Fibroblast of lung (primary cell): Measurements from ENCODE around the gene NEK11. TPM values are rescaled to one million over a fixed set of nuclear protein-coding genes. Genes with fewer than 3 reads are reported as not detected.

Source experiments
- DNase-seq, 2 donors: peaks; one replicate each; pipeline versions ENCODE4 v3.0.0 to v3.0.0-alpha.2; 2010; ENCODE audit warnings: low read depth in 2 of 2
- H2AFZ ChIP-seq: 2 replicates; pipeline ENCODE4 v1.5.1; 2012; ENCODE audit warnings: low read length, control low read depth, inconsistent platforms
- H3K27ac ChIP-seq: 2 replicates; pipeline ENCODE4 v1.5.1; 2011; ENCODE audit warnings: low read length, control low read depth; ENCODE audit not compliant: insufficient read depth
- H3K27me3 ChIP-seq: 2 replicates; pipeline ENCODE4 v1.5.1; 2011; ENCODE audit warnings: mild to moderate bottlenecking, low read length; ENCODE audit not compliant: control insufficient read depth, insufficient read depth
- H3K36me3 ChIP-seq: 2 replicates; pipeline ENCODE4 v1.5.1; 2011; ENCODE audit warnings: low read length; ENCODE audit not compliant: control insufficient read depth, insufficient read depth
- H3K4me1 ChIP-seq: 2 replicates; pipeline ENCODE4 v1.5.1; 2011; ENCODE audit warnings: low read length; ENCODE audit not compliant: control insufficient read depth, insufficient read depth; ENCODE audit errors: extremely low read depth
- H3K4me2 ChIP-seq: 2 replicates; pipeline ENCODE4 v1.5.1; 2011; ENCODE audit warnings: low read length, control low read depth; ENCODE audit not compliant: insufficient read depth; ENCODE audit errors: extremely low read depth
- H3K4me3 ChIP-seq, 4 experiments: fragments of 200-600 bp in 1 of 4; sonication (generic) in 1 of 4; replicated peaks in 1 of 4; 2 replicates each; pipeline ENCODE4 v1.5.1; 2011 to 2016; ENCODE audit warnings: low read length in 4 of 4, low read depth in 3 of 4, mild to moderate bottlenecking in 3 of 4, control low read depth in 2 of 4, inconsistent platforms in 1 of 4, mixed read lengths in 1 of 4; ENCODE audit not compliant: insufficient read depth in 1 of 4; ENCODE audit errors: control extremely low read depth in 1 of 4
- H3K79me2 ChIP-seq: 2 replicates; pipeline ENCODE4 v1.5.1; 2012; ENCODE audit warnings: mild to moderate bottlenecking, low read length, inconsistent platforms; ENCODE audit not compliant: control insufficient read depth, insufficient read depth
- H3K9ac ChIP-seq: 2 replicates; pipeline ENCODE4 v1.5.1; 2011; ENCODE audit warnings: mild to moderate bottlenecking, low read length, control low read depth; ENCODE audit not compliant: insufficient read depth
- H3K9me3 ChIP-seq: 2 replicates; pipeline ENCODE4 v1.5.1; 2012; ENCODE audit warnings: low read depth, low read length; ENCODE audit not compliant: control insufficient read depth, insufficient read depth
- H4K20me1 ChIP-seq: 2 replicates; pipeline ENCODE4 v1.5.1; 2011; ENCODE audit warnings: low read length; ENCODE audit not compliant: control insufficient read depth, insufficient read depth; ENCODE audit errors: extremely low read depth
- CTCF ChIP-seq, 2 donors: IDR thresholded peaks in 1 of 2; conservative IDR thresholded peaks in 1 of 2; 1 replicate in 1 of 2; 2 replicates in 1 of 2; pipeline ENCODE4 v1.5.1; 2011 to 2012; ENCODE audit warnings: low read length in 2 of 2, control low read depth in 1 of 2, inconsistent platforms in 1 of 2, low read depth in 1 of 2, mild to moderate bottlenecking in 1 of 2
- EZH2 ChIP-seq: IDR thresholded peaks from 2 replicates; pipeline ENCODE4 v1.5.1; 2012; ENCODE audit warnings: low read length, control low read depth, mild to moderate bottlenecking; ENCODE audit errors: missing control alignments
- polyA plus RNA-seq, 2 donors: library from polyadenylated mRNA; depleted of rRNA in 1 of 2; stranded (reverse) in 1 of 2; unstranded in 1 of 2; fragments of >200 nt; gene quantifications; 2 replicates each; pipeline ENCODE4 v1.2.1, GENCODE V29; 2011 to 2012; ENCODE audit warnings: missing spikeins in 1 of 2
- total RNA-seq: library from RNA; depleted of rRNA; stranded (reverse); fragments of >200 nt; gene quantifications from 2 replicates; pipeline ENCODE4 v1.2.1, GENCODE V29; 2014

Gene NEK11
- total and polyA plus RNA-seq, 2 donors (not counting 1 experiment from before 2014, with no cell fraction given), result 4.3 to 13.0 TPM

DNA sequence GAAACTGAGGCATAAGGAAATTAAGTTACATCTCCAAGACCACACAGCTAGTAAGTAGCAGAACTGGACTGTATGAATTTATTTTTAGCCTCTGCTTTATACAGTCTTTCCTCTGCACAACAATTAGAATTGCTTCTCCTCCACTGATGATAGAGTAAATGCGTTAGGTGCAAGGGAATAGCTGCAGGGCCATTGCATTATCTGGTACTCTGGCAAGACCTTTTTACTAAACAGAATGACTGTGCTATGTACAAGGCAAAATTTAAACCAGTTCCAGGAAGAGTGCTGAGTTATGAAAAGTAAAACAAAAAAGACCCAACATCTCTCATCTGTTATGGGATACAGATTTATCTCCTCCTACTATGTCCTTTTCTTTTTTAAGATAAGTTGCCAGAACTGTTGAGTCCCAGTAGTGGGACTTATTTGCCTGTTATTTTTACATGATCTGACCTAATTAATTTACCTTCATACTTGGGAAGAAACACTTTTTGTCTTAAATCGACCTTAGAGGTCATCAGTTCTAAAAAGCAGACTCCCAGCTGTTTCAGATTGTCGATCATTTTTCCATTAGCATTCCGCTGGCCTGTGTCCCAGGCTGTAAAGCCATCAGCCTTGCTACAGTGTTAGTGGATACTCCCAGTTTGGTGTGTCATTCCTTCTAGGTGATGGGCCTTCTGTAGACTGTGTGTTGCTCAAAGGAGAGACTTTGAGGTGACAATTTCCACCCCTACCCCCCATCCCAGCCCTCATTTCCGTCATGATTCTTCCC is 207.4 kb downstream of the NEK11 start:
- no peaks in the 10 kb centered on the region for H3K9me3 ChIP-seq
- no peak overlapping the region for H3K27ac ChIP-seq
- no peak overlapping the region for H3K4me3 ChIP-seq
- H3K4me2 ChIP-seq, result no peak overlapping the region
- no peaks in the 10 kb centered on the region for H4K20me1 ChIP-seq
- no peak overlapping the region for H3K9ac ChIP-seq
- no peaks in the 10 kb centered on the region for H3K79me2 ChIP-seq
- TF ChIP-seq CTCF (conservative IDR thresholded peaks at IDR 0.05 in 1 of 2, IDR thresholded peaks at IDR 0.05 in 1 of 2; ENCODE audit: low read depth in 1 of 2, low read length in 2 of 2) (no peak), EZH2 (no peak)
- H2AFZ ChIP-seq, result no peak overlapping the region
- H3K4me1 ChIP-seq, result no peaks in the 10 kb centered on the region
- DNase-seq, result peak in 1 of 2 donors; percentile 23
- no peaks in the 10 kb centered on the region for H3K36me3 ChIP-seq
- no peaks in the 10 kb centered on the region for H3K27me3 ChIP-seq

DNA sequence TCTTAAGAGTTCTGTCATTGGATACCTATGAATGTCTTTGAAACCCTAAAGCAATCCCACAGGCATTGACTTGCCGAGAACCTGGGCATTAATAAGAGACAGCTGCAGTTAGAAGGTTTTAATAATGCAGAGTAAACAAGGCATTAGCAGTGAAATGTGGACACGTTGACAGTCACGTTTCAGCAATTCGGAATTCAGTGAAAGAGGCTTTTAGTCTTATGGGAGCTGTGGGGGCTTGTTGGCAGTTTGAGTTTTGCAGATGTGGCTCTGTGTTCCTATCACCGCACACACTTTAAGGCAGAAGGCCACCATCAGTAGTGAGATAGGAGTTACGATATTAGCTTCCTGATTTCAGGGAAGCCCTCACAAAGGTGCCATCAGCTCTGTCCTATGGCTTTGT is 209.7 kb downstream of the NEK11 start:
- Histone ChIP-seq H4K20me1 (no peaks in the 10 kb centered on the region), H3K9ac (no peak overlapping the region), H3K27me3 (no peaks in the 10 kb centered on the region), H2AFZ (no peak overlapping the region), H3K36me3 (no peaks in the 10 kb centered on the region), H3K79me2 (no peaks in the 10 kb centered on the region), H3K4me2 (no peak overlapping the region), H3K4me3 (no peak overlapping the region), H3K9me3 (no peaks in the 10 kb centered on the region), H3K4me1 (no peaks in the 10 kb centered on the region), H3K27ac (no peak overlapping the region)
- DNase-seq, result no peak
- TF ChIP-seq CTCF (conservative IDR thresholded peaks at IDR 0.05 in 1 of 2, IDR thresholded peaks at IDR 0.05 in 1 of 2; ENCODE audit: low read depth in 1 of 2, low read length in 2 of 2), result no peak
- no peak for TF ChIP-seq EZH2

DNA sequence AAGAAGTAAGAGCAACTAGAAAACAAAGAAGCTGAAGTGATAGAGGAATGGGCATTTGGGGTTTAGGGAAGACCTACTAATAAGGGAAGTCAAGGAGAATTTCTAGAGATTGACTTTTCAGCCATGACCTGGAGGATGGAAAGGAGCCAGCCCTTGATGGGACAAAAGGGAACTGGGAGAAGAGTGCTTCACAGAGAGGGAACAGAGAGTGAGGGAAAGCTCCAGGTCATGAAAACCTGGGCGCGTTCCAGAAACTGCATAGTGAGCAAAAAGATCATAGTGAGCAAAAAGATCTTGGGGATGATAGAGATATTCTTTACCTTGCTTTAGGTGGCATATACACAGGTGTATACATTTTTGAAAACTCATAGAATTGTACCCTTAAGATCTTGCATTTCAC is 211.8 kb downstream of the NEK11 start:
- H3K27ac ChIP-seq, result no peak overlapping the region
- H3K9me3 ChIP-seq, result no peaks in the 10 kb centered on the region
- TF ChIP-seq EZH2 (no peak), CTCF (conservative IDR thresholded peaks at IDR 0.05 in 1 of 2, IDR thresholded peaks at IDR 0.05 in 1 of 2; ENCODE audit: low read depth in 1 of 2, low read length in 2 of 2) (no peak)
- H3K9ac ChIP-seq, result no peak overlapping the region
- no peaks in the 10 kb centered on the region for H4K20me1 ChIP-seq
- no peaks in the 10 kb centered on the region for H3K27me3 ChIP-seq
- no peaks in the 10 kb centered on the region for H3K79me2 ChIP-seq
- no peak overlapping the region for H3K4me3 ChIP-seq
- no peak overlapping the region for H2AFZ ChIP-seq
- no peaks in the 10 kb centered on the region for H3K4me1 ChIP-seq
- no peak overlapping the region for H3K4me2 ChIP-seq
- no peaks in the 10 kb centered on the region for H3K36me3 ChIP-seq
- no peak for DNase-seq
